Stomach (tissue), 9 donors: ENCODE data around the gene SGCG. TPM values are rescaled to one million over a fixed set of nuclear protein-coding genes. Genes with fewer than 3 reads are reported as not detected.

ENCODE experiments used
- DNase-seq, 2 donors: peaks; one replicate each; pipeline versions ENCODE4 v3.0.0 to v3.0.0-alpha.2; 2013 to 2019
- H3K27ac ChIP-seq, 5 donors: fragments of 200-600 bp in 4 of 5; sonication (generic) in 4 of 5; one replicate each; pipeline ENCODE4 v1.5.1; 2013 to 2019; ENCODE audit warnings: mild to moderate bottlenecking in 1 of 5, moderate library complexity in 1 of 5
- H3K27me3 ChIP-seq, 3 donors: fragments of 200-600 bp; sonication (generic); one replicate each; pipeline ENCODE4 v1.5.1; 2017 to 2019; ENCODE audit warnings: mixed run types in 1 of 3
- H3K36me3 ChIP-seq, 4 donors: fragments of 200-600 bp; sonication (generic); 1 replicate in 3 of 4; 2 replicates in 1 of 4; pipeline ENCODE4 v1.5.1; 2016 to 2019
- H3K4me1 ChIP-seq, 4 donors: fragments of 200-600 bp; sonication (generic); one replicate each; pipeline ENCODE4 v1.5.1; 2016 to 2019
- H3K4me3 ChIP-seq, 4 donors: fragments of 200-600 bp; sonication (generic) in 3 of 4; one replicate each; pipeline ENCODE4 v1.5.1; 2016 to 2019; ENCODE audit warnings: mild to moderate bottlenecking in 1 of 4
- H3K9me3 ChIP-seq, 4 donors: fragments of 200-600 bp; sonication (generic); one replicate each; pipeline ENCODE4 v1.5.1; 2016 to 2019
- CTCF ChIP-seq, 7 experiments: fragments of 450-650 bp in 4 of 7; fragments of 200-600 bp in 3 of 7; sonication (generic) in 3 of 7; IDR thresholded peaks; one replicate each; pipeline ENCODE4 v1.5.1; 2016 to 2019; ENCODE audit warnings: antibody characterized with exemption in 7 of 7, control low read depth in 2 of 7, mild to moderate bottlenecking in 1 of 7
- EP300 ChIP-seq: sonication (generic); formaldehyde crosslinking; IDR thresholded peaks from one replicate; pipeline ENCODE4 v1.6.1; 2017; ENCODE audit warnings: antibody characterized with exemption
- POLR2A ChIP-seq, 4 donors: fragments of 450-650 bp; IDR thresholded peaks; one replicate each; pipeline ENCODE4 v1.6.1; 2016; ENCODE audit warnings: antibody characterized with exemption in 4 of 4, control low read depth in 2 of 4, mild to moderate bottlenecking in 1 of 4, moderate library complexity in 1 of 4
- POLR2AphosphoS5 ChIP-seq, 3 donors: sonication (generic); formaldehyde crosslinking; IDR thresholded peaks; one replicate each; pipeline ENCODE4 v1.6.1; 2016; ENCODE audit warnings: antibody characterized with exemption in 3 of 3
- WGBS, 5 donors: extraction: QIAGEN DNeasy Blood & Tissue Kit in 3 of 5; methylation state at CpG; one replicate each; pipeline versions ENCODE4 v1.1.5 to v1.1.7; 2013 to 2018; 5-methylcytosine and 5-hydroxymethylcytosine counted together
- intact Hi-C: fragments of 100-400 bp; cut with DNase I; formaldehyde crosslinking; loops from one replicate; pipeline ENCODE4 v1.15.1; 2023; ENCODE audit warnings: low total_unique reads
- polyA plus RNA-seq, 3 donors: library from polyadenylated mRNA; stranded (reverse); fragments of 200-250 nt; gene quantifications; one replicate each; pipeline ENCODE4 v1.2.3, GENCODE V29; 2013
- total RNA-seq, 5 donors: library from RNA; depleted of rRNA; stranded (reverse); fragments of >200 nt; gene quantifications; one replicate each; pipeline versions ENCODE4 v1.1.0 to v1.2.3, GENCODE V29; 2014 to 2016
- donor health status: healthy with polysubstance abuse.
- donor health status: Bipolar disorder and iron deficiency.
- donor health status: healthy.

Gene SGCG
- total and polyA plus RNA-seq, 8 donors, result 0.15 to 3.5 (median 0.92) TPM; not detected in 5

GRCh38 chr13:23185542-23185941, 4.8 kb downstream of the SGCG start:
- Histone ChIP-seq H3K27ac (no peak overlapping the region), H3K36me3 (no peaks in the 10 kb centered on the region), H3K4me1 (no peaks in the 10 kb centered on the region), H3K9me3 (no peaks in the 10 kb centered on the region), H3K4me3 (no peak overlapping the region), H3K27me3 (no peaks in the 10 kb centered on the region)
- 76 to 86% (median 81%) methylated on average over 9 of the region's 9 CpGs for WGBS, 5 donors
- TF ChIP-seq POLR2AphosphoS5 (IDR thresholded peaks at IDR 0.05), result no peak
- TF ChIP-seq POLR2A (IDR thresholded peaks at IDR 0.05), result no peak
- no peak for TF ChIP-seq EP300
- TF ChIP-seq CTCF (IDR thresholded peaks at IDR 0.05), result no peak
- no peak for DNase-seq
- intact Hi-C loops, result no loop called here

GRCh38 chr13:23201870-23202269, 21.1 kb downstream of the SGCG start:
- 69 to 93% (median 85%) methylated on average over 5 of the region's 5 CpGs for WGBS, 5 donors
- no peaks in the 10 kb centered on the region for H3K4me1 ChIP-seq
- intact Hi-C loops, result no loop called here
- no peak for DNase-seq
- no peak overlapping the region for H3K4me3 ChIP-seq
- H3K36me3 ChIP-seq, result no peaks in the 10 kb centered on the region
- TF ChIP-seq EP300 (no peak), POLR2AphosphoS5 (IDR thresholded peaks at IDR 0.05) (no peak), POLR2A (IDR thresholded peaks at IDR 0.05) (no peak), CTCF (IDR thresholded peaks at IDR 0.05) (no peak)
- H3K27me3 ChIP-seq, result peaks cover 0 to 9% (median 0%) of the 10 kb centered on the region in 3 donors
- no peak overlapping the region for H3K27ac ChIP-seq
- H3K9me3 ChIP-seq, result peaks cover 0 to 2% (median 0%) of the 10 kb centered on the region in 4 donors

GRCh38 chr13:23202383-23202782, 21.6 kb downstream of the SGCG start:
- peaks cover 0 to 6% (median 0%) of the 10 kb centered on the region in 4 donors for H3K9me3 ChIP-seq
- H3K4me3 ChIP-seq, result no peak overlapping the region
- intact Hi-C loops, result no loop called here
- no peak for TF ChIP-seq POLR2AphosphoS5 (IDR thresholded peaks at IDR 0.05)
- no peak for TF ChIP-seq EP300
- TF ChIP-seq CTCF (IDR thresholded peaks at IDR 0.05), result no peak
- no peak for TF ChIP-seq POLR2A (IDR thresholded peaks at IDR 0.05)
- 34 to 43% (median 39%) methylated on average over 3 of the region's 3 CpGs for WGBS, 5 donors
- no peak overlapping the region for H3K27ac ChIP-seq
- H3K27me3 ChIP-seq, result peaks cover 0 to 5% (median 0%) of the 10 kb centered on the region in 3 donors
- no peaks in the 10 kb centered on the region for H3K4me1 ChIP-seq
- no peaks in the 10 kb centered on the region for H3K36me3 ChIP-seq
- DNase-seq, result no peak

- H3K4me3 ChIP-seq, result no peak overlapping the region
- intact Hi-C loops, result no loop called here
- TF ChIP-seq POLR2A (IDR thresholded peaks at IDR 0.05), result no peak
- TF ChIP-seq CTCF (IDR thresholded peaks at IDR 0.05), result no peak
- no peak for TF ChIP-seq POLR2AphosphoS5 (IDR thresholded peaks at IDR 0.05)
- no peak for TF ChIP-seq EP300
- H3K27me3 ChIP-seq, result peaks cover 0 to 4% (median 0%) of the 10 kb centered on the region in 3 donors
- H3K27ac ChIP-seq, result no peak overlapping the region
- H3K9me3 ChIP-seq, result peaks cover 0 to 6% (median 0%) of the 10 kb centered on the region in 4 donors
- no peaks in the 10 kb centered on the region for H3K36me3 ChIP-seq
- 73 to 78% (median 77%) methylated on average over 5 of the region's 5 CpGs for WGBS, 5 donors
- DNase-seq, result no peak
- H3K4me1 ChIP-seq, result no peaks in the 10 kb centered on the region
These were observed 22.7 kb downstream of the SGCG start for GRCh38 chr13:23203516-23203915.
